ENCODE measurements around the gene CEACAM6. TPM values are rescaled to one million over a fixed set of nuclear protein-coding genes. Genes with fewer than 3 reads are reported as not detected.
"Not testable (repeated sequence)": the region's sequence is repeated elsewhere in the genome, so short reads cannot be mapped to it uniquely, and the experiment has no call there.

Gene CEACAM6
- total RNA-seq, 4 donors from 2014 or later, result under 0.01 to 1.3 (median 0.69) TPM; not detected in 1

DNA sequence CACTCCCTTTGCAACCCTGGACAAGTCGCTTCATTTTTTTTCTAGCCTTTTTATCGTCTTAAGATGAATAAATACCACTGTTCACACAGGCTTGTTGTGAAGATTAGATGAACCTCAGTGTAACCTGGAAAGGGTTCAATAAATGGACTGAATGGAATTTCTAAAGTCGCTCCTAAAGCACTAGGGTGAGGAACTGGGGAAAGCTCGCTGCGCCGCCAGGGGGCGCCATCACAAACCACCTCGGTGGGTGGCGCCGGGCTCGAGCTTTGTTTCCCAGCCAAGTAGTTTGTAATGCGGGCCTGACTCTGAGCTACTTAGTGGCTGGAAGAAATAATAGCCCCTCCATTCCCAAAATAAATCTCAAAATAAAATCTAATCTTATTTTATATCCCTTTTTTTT, 2.2 kb upstream of the CEACAM6 start:
- Histone ChIP-seq H3K27ac (replicated peaks in 1 of 4) (no peak overlapping the region), H3K36me3 (no peaks in the 10 kb centered on the region), H3K9me3 (no peaks in the 10 kb centered on the region), H3K27me3 (no peaks in the 10 kb centered on the region), H3K4me1 (peaks cover 0 to 9% (median 4%) of the 10 kb centered on the region in 4 donors), H3K4me3 (no peak overlapping the region)
- 8% methylated on average over 12 of the region's 12 CpGs for WGBS
- intact Hi-C loops (cut with DNase I), result no loop called here
- no peak for DNase-seq (ENCODE audit: extremely low spot score)
- TF ChIP-seq EP300 (IDR thresholded peaks at IDR 0.05), result no peak
- TF ChIP-seq, protein P1, sequence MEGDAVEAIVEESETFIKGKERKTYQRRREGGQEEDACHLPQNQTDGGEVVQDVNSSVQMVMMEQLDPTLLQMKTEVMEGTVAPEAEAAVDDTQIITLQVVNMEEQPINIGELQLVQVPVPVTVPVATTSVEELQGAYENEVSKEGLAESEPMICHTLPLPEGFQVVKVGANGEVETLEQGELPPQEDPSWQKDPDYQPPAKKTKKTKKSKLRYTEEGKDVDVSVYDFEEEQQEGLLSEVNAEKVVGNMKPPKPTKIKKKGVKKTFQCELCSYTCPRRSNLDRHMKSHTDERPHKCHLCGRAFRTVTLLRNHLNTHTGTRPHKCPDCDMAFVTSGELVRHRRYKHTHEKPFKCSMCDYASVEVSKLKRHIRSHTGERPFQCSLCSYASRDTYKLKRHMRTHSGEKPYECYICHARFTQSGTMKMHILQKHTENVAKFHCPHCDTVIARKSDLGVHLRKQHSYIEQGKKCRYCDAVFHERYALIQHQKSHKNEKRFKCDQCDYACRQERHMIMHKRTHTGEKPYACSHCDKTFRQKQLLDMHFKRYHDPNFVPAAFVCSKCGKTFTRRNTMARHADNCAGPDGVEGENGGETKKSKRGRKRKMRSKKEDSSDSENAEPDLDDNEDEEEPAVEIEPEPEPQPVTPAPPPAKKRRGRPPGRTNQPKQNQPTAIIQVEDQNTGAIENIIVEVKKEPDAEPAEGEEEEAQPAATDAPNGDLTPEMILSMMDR (IDR thresholded peaks at IDR 0.05), result peak; percentile 53 to 62 (median 56)

DNA sequence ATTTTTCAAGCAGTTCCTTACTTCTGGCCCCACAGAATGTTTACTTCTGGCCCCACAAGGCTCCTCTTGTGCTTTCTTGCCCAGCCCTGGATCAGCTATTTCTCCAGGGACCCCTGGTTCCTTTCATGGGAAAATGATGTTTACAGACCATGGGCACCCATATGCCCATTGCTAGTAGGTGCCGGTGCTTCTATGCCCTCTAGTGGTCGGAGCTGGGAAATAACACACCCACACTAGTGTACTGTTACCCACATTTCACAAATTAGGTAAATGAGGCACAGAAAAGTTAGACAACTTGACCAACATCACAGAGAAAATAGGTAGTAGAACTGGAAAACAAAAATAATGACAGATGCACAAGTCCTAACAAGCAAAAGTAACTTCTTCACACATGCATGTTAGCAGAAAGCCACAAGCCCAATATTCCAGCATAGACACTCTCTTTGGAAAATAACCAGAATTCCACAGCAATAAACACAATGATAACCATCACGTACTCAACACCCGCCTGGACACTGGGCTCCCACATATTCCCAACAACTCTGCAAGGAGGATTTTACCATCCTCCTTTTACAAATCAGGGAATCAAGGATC, 1.3 kb upstream of the CEACAM6 start:
- H3K4me3 ChIP-seq, result no peak overlapping the region
- 14% methylated on average over 4 of the region's 4 CpGs for WGBS
- DNase-seq (ENCODE audit: extremely low spot score), result no peak
- H3K36me3 ChIP-seq, result no peaks in the 10 kb centered on the region
- H3K27ac ChIP-seq (replicated peaks in 1 of 4), result no peak overlapping the region
- peaks cover 0 to 9% (median 4%) of the 10 kb centered on the region in 4 donors for H3K4me1 ChIP-seq
- no peaks in the 10 kb centered on the region for H3K9me3 ChIP-seq
- TF ChIP-seq, protein P1 (IDR thresholded peaks at IDR 0.05), result peak; percentile 51 to 73 (median 51)
- TF ChIP-seq POLR2A (IDR thresholded peaks at IDR 0.05; ENCODE audit: low read depth), result no peak
- no peaks in the 10 kb centered on the region for H3K27me3 ChIP-seq
- intact Hi-C loops (cut with DNase I), result no loop called here

DNA sequence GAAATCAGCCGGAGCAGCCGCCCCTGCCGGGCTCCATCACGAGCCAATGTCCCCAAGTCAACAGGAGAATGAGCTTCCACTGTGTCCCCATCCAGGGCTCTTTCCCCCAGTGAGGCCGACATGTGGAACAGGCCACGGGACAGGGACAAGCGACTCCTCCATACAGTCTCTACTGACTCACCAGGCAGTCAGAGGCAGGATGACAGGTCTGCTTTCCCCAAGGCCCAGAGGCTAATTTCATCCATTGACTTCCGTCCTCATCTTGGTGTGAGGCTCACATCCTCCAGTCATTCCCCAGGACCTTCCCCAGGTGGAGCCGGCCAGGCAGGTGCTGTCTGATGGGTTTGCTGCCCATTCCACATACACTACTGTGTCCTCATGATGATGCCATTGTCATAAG, 3.5 kb downstream of the CEACAM6 start:
- H3K27ac ChIP-seq (replicated peaks in 1 of 4), result no peak overlapping the region
- TF ChIP-seq, protein P1 (IDR thresholded peaks at IDR 0.05), result no peak
- TF ChIP-seq POLR2AphosphoS5 (IDR thresholded peaks at IDR 0.05) (no peak), POLR2A (IDR thresholded peaks at IDR 0.05; ENCODE audit: low read depth) (no peak), EP300 (IDR thresholded peaks at IDR 0.05) (no peak)
- no peak overlapping the region for H3K4me3 ChIP-seq
- no peaks in the 10 kb centered on the region for H3K9me3 ChIP-seq
- no peak for DNase-seq (ENCODE audit: extremely low spot score)
- peaks cover 0 to 39% (median 2%) of the 10 kb centered on the region in 4 donors for H3K27me3 ChIP-seq
- WGBS, result 58% methylated on average over 9 of the region's 9 CpGs
- H3K4me1 ChIP-seq, result no peaks in the 10 kb centered on the region
- intact Hi-C loops (cut with DNase I), result no loop called here
- no peaks in the 10 kb centered on the region for H3K36me3 ChIP-seq

GRCh38 chr19:41767115-41767514, 11.8 kb downstream of the CEACAM6 start:
- DNase-seq (ENCODE audit: extremely low spot score), result no peak
- Histone ChIP-seq H3K4me3 (no peak overlapping the region), H3K27me3 (peaks cover 0 to 23% (median 2%) of the 10 kb centered on the region in 4 donors), H3K27ac (replicated peaks in 1 of 4) (no peak overlapping the region), H3K36me3 (no peaks in the 10 kb centered on the region), H3K4me1 (no peaks in the 10 kb centered on the region), H3K9me3 (no peaks in the 10 kb centered on the region)
- intact Hi-C loops (cut with DNase I), result no loop called here
- WGBS, result 86% methylated on average over 2 of the region's 2 CpGs
- TF ChIP-seq POLR2AphosphoS5 (IDR thresholded peaks at IDR 0.05) (no peak), EP300 (IDR thresholded peaks at IDR 0.05) (no peak), POLR2A (IDR thresholded peaks at IDR 0.05; ENCODE audit: low read depth) (no peak)
- TF ChIP-seq, protein P1 (IDR thresholded peaks at IDR 0.05), result no peak

DNA sequence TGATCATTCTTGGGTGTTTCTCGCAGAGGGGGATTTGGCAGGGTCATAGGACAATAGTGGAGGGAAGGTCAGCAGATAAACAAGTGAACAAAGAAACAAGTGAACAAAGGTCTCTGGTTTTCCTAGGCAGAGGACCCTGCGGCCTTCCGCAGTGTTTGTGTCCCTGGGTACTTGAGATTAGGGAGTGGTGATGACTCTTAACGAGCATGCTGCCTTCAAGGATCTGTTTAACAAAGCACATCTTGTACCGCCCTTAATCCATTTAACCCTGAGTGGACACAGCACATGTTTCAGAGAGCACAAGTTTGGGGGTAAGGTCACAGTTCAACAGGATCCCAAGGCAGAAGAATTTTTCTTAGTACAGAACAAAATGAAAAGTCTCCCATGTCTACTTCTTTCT, 12.8 kb downstream of the CEACAM6 start:
- H3K27me3 ChIP-seq, result peaks cover 0 to 19% (median 0%) of the 10 kb centered on the region in 4 donors
- WGBS, result 54% methylated on average over 2 of the region's 5 CpGs

More for the DNA sequence above, 12.8 kb downstream of the CEACAM6 start:
- H3K27ac ChIP-seq (replicated peaks in 1 of 4); H3K4me1 ChIP-seq; H3K36me3 ChIP-seq; DNase-seq (ENCODE audit: extremely low spot score); H3K9me3 ChIP-seq; H3K4me3 ChIP-seq; intact Hi-C loops (cut with DNase I): not testable (repeated sequence)
